Neuronal stem cell (in vitro differentiated cells): ENCODE data around the gene AHRR.

ENCODE experiments used
- DNase-seq: peaks from one replicate; pipeline ENCODE4 v3.0.0-alpha.2; 2013; ENCODE audit warnings: low spot score
- H2AFZ ChIP-seq: one replicate; pipeline ENCODE4 v1.6.1; 2013; ENCODE audit warnings: mild to moderate bottlenecking, low read length, inconsistent platforms
- H2AK5ac ChIP-seq: 2 replicates; pipeline ENCODE4 v1.6.1; 2013; ENCODE audit warnings: low read depth, mild to moderate bottlenecking, inconsistent platforms, low read length, moderate library complexity, mixed read lengths
- H2BK120ac ChIP-seq: 2 replicates; pipeline ENCODE4 v1.6.1; 2013; ENCODE audit warnings: low read depth, mild to moderate bottlenecking, inconsistent platforms, low read length, moderate library complexity, mixed read lengths
- H2BK12ac ChIP-seq: one replicate; pipeline ENCODE4 v1.6.1; 2013; ENCODE audit warnings: low read length, inconsistent platforms
- H2BK15ac ChIP-seq: 2 replicates; pipeline ENCODE4 v1.6.1; 2013; ENCODE audit warnings: mild to moderate bottlenecking, low read length, inconsistent platforms, mixed read lengths
- H2BK5ac ChIP-seq: one replicate; pipeline ENCODE4 v1.6.1; 2013; ENCODE audit warnings: inconsistent platforms, mild to moderate bottlenecking, low read length, moderate library complexity
- H3K14ac ChIP-seq: one replicate; pipeline ENCODE4 v1.6.1; 2013; ENCODE audit warnings: low read length, inconsistent platforms
- H3K18ac ChIP-seq: 2 replicates; pipeline ENCODE4 v1.6.1; 2013; ENCODE audit warnings: low read length, inconsistent platforms
- H3K23ac ChIP-seq: 2 replicates; pipeline ENCODE4 v1.6.1; 2013; ENCODE audit warnings: low read depth, mild to moderate bottlenecking, mixed read lengths, low read length, inconsistent platforms; ENCODE audit not compliant: poor library complexity
- H3K27ac ChIP-seq: replicated peaks from 3 replicates; pipeline ENCODE4 v1.5.1; 2013; ENCODE audit warnings: low read length, inconsistent platforms
- H3K27me3 ChIP-seq, 3 experiments: 2 replicates each; pipeline ENCODE4 v1.6.1; 2013; ENCODE audit warnings: low read length in 3 of 3, mild to moderate bottlenecking in 2 of 3, inconsistent platforms in 1 of 3, low read depth in 1 of 3, mixed read lengths in 1 of 3, moderate library complexity in 1 of 3; ENCODE audit not compliant: control insufficient read depth in 3 of 3, insufficient read depth in 3 of 3
- H3K36me3 ChIP-seq, 2 donors: replicated peaks in 1 of 2; 2 replicates each; pipeline ENCODE4 v1.6.1; 2013; ENCODE audit warnings: low read length in 2 of 2; ENCODE audit not compliant: control insufficient read depth in 2 of 2, insufficient read depth in 2 of 2
- H3K4ac ChIP-seq: 2 replicates; pipeline ENCODE4 v1.6.1; 2013; ENCODE audit warnings: inconsistent platforms, mild to moderate bottlenecking, low read length, moderate library complexity
- H3K4me1 ChIP-seq, 2 donors: 1 replicate in 1 of 2; 2 replicates in 1 of 2; pipeline ENCODE4 v1.6.1; 2013; ENCODE audit warnings: low read length in 2 of 2, low read depth in 1 of 2; ENCODE audit not compliant: control insufficient read depth in 2 of 2, insufficient read depth in 1 of 2
- H3K4me2 ChIP-seq: one replicate; pipeline ENCODE4 v1.6.1; 2013; ENCODE audit warnings: mild to moderate bottlenecking, low read length, inconsistent platforms; ENCODE audit not compliant: insufficient read depth, poor library complexity, severe bottlenecking
- H3K4me3 ChIP-seq, 2 donors: 2 replicates each; pipeline ENCODE4 v1.5.1; 2013; ENCODE audit warnings: low read length in 2 of 2, mild to moderate bottlenecking in 2 of 2, inconsistent platforms in 1 of 2, moderate library complexity in 1 of 2
- H3K79me1 ChIP-seq: one replicate; pipeline ENCODE4 v1.6.1; 2013; ENCODE audit warnings: low read depth, mild to moderate bottlenecking, inconsistent platforms, low read length, moderate library complexity
- H3K9ac ChIP-seq: one replicate; pipeline ENCODE4 v1.6.1; 2013; ENCODE audit warnings: mild to moderate bottlenecking, low read depth, low read length, inconsistent platforms; ENCODE audit not compliant: poor library complexity
- H3K9me3 ChIP-seq, 2 donors: replicated peaks in 1 of 2; 2 replicates each; pipeline versions ENCODE3 to v1.6.1; 2013; ENCODE audit warnings: low read length in 2 of 2, mild to moderate bottlenecking in 2 of 2, inconsistent platforms in 1 of 2, low read depth in 1 of 2, mixed read lengths in 1 of 2, moderate library complexity in 1 of 2; ENCODE audit not compliant: control insufficient read depth in 2 of 2, insufficient read depth in 1 of 2
- H4K8ac ChIP-seq: one replicate; pipeline ENCODE4 v1.6.1; 2013; ENCODE audit warnings: low read depth, mild to moderate bottlenecking, inconsistent platforms, low read length, moderate library complexity
- H4K91ac ChIP-seq: one replicate; pipeline ENCODE4 v1.6.1; 2013; ENCODE audit warnings: low read length, low read depth, mild to moderate bottlenecking, inconsistent platforms; ENCODE audit not compliant: poor library complexity
- WGBS, 2 donors: extraction: QIAGEN DNeasy Blood & Tissue Kit; methylation state at CpG; one replicate each; pipeline ENCODE4 v1.1.7; 2013; ENCODE audit warnings: missing lambda C conversion rate in 2 of 2, mixed read lengths in 1 of 2; ENCODE audit not compliant: insufficient read length in 2 of 2, insufficient replicate concordance in 1 of 2; ENCODE audit errors: extremely low coverage in 2 of 2; 5-methylcytosine and 5-hydroxymethylcytosine counted together

AHRR gene

GRCh38 chr5:447501-447900, 126.0 kb downstream of the AHRR start:
- Histone ChIP-seq H3K9me3 (peaks cover 2 to 27% of the 10 kb centered on the region in 2 donors), H3K14ac (no peak overlapping the region), H2BK5ac (no peak overlapping the region), H3K36me3 (peaks cover 21 to 67% of the 10 kb centered on the region in 2 donors), H3K4me1 (peaks cover 5 to 8% of the 10 kb centered on the region in 2 donors), H3K9ac (no peak overlapping the region), H2AFZ (no peak overlapping the region), H3K4me2 (no peak overlapping the region), H2BK15ac (no peak overlapping the region), H3K79me1 (peaks cover 11% of the 10 kb centered on the region), H3K27ac (no peak overlapping the region), H4K8ac (no peak overlapping the region), H4K91ac (no peak overlapping the region), H3K18ac (no peak overlapping the region), H2BK12ac (no peak overlapping the region), H3K23ac (peak overlapping the region; percentile 23), H2AK5ac (no peak overlapping the region), H3K27me3 (no peaks in the 10 kb centered on the region), H2BK120ac (no peak overlapping the region), H3K4me3 (no peak overlapping the region), H3K4ac (no peak overlapping the region)
- no CpG with 5 or more reads among the region's 21 CpGs for WGBS, 2 donors
- no peak for DNase-seq

GRCh38 chr5:448061-448765, 126.7 kb downstream of the AHRR start:
- H3K9ac ChIP-seq, result peak overlapping the region; percentile 53
- peak overlapping the region; percentile 50 for H3K23ac ChIP-seq
- H3K27ac ChIP-seq, result no peak overlapping the region
- no peak overlapping the region for H2BK12ac ChIP-seq
- H4K8ac ChIP-seq, result no peak overlapping the region
- no peak overlapping the region for H2AK5ac ChIP-seq
- H3K4me1 ChIP-seq, result peaks cover 5 to 7% of the 10 kb centered on the region in 2 donors
- no peak overlapping the region for H3K14ac ChIP-seq
- H3K18ac ChIP-seq, result no peak overlapping the region
- H3K4me2 ChIP-seq, result no peak overlapping the region
- H3K79me1 ChIP-seq, result peaks cover 11% of the 10 kb centered on the region
- H2BK15ac ChIP-seq, result no peak overlapping the region
- no peak for DNase-seq
- no peak overlapping the region for H2BK5ac ChIP-seq
- no CpG with 5 or more reads among the region's 21 CpGs for WGBS, 2 donors
- H2AFZ ChIP-seq, result no peak overlapping the region
- H4K91ac ChIP-seq, result no peak overlapping the region
- no peak overlapping the region for H2BK120ac ChIP-seq
- H3K9me3 ChIP-seq, result peaks cover 6 to 33% of the 10 kb centered on the region in 2 donors
- no peak overlapping the region for H3K4ac ChIP-seq
- H3K36me3 ChIP-seq, result peaks cover 27 to 74% of the 10 kb centered on the region in 2 donors
- H3K4me3 ChIP-seq, result no peak overlapping the region
- no peaks in the 10 kb centered on the region for H3K27me3 ChIP-seq

GRCh38 chr5:448766-449090, 127.2 kb downstream of the AHRR start:
- Histone ChIP-seq H3K36me3 (peaks cover 32 to 79% of the 10 kb centered on the region in 2 donors), H2BK12ac (no peak overlapping the region), H4K8ac (no peak overlapping the region), H3K9ac (peak overlapping the region; percentile 53), H2AFZ (no peak overlapping the region), H3K4me3 (no peak overlapping the region), H2BK15ac (no peak overlapping the region), H4K91ac (no peak overlapping the region), H2BK120ac (no peak overlapping the region), H3K27me3 (no peaks in the 10 kb centered on the region), H3K23ac (peak overlapping the region; percentile 50), H3K4me1 (peaks cover 2 to 4% of the 10 kb centered on the region in 2 donors), H3K18ac (no peak overlapping the region), H3K27ac (no peak overlapping the region), H3K9me3 (peaks cover 9 to 38% of the 10 kb centered on the region in 2 donors), H3K4ac (no peak overlapping the region), H2BK5ac (no peak overlapping the region), H3K14ac (no peak overlapping the region), H3K79me1 (peaks cover 8% of the 10 kb centered on the region), H3K4me2 (no peak overlapping the region), H2AK5ac (no peak overlapping the region)
- DNase-seq, result no peak
- WGBS, 2 donors, result no CpG with 5 or more reads among the region's 12 CpGs

DNA sequence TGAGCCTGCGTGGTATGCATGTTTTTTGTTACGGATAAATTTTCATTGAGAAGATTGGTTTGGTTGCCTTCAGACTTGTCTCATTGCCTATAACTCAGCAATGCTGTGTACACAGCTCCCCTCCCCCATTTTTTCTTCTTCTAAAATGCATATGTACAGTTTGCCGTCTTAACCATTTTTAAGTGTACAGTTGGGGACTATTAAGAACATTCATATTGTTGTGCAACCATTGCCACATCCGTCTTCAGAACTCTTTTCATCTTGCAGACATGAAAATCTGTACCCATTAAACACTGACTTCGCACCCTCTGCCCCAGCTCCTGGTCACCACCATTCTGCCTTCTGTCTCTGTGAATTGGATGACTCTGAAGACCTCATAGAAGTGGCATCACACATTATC, 127.6 kb downstream of the AHRR start:
- Histone ChIP-seq H4K8ac (no peak overlapping the region), H2BK5ac (no peak overlapping the region), H3K79me1 (peaks cover 7% of the 10 kb centered on the region), H3K18ac (no peak overlapping the region), H3K4me2 (no peak overlapping the region), H3K14ac (no peak overlapping the region), H2BK120ac (no peak overlapping the region), H2AFZ (no peak overlapping the region), H2BK12ac (no peak overlapping the region), H3K36me3 (peaks cover 36 to 83% of the 10 kb centered on the region in 2 donors), H2BK15ac (no peak overlapping the region), H3K4me1 (no peaks in the 10 kb centered on the region), H3K23ac (no peak overlapping the region), H3K9ac (no peak overlapping the region), H4K91ac (no peak overlapping the region), H3K4me3 (no peak overlapping the region), H3K9me3 (peaks cover 9 to 41% of the 10 kb centered on the region in 2 donors), H3K27me3 (no peaks in the 10 kb centered on the region), H2AK5ac (no peak overlapping the region), H3K27ac (no peak overlapping the region), H3K4ac (no peak overlapping the region)
- no CpG with 5 or more reads among the region's 5 CpGs for WGBS, 2 donors
- no peak for DNase-seq
